ENCODE results near the gene ENTHD1. TPM values are rescaled to one million over a fixed set of nuclear protein-coding genes. Genes with fewer than 3 reads are reported as not detected.

ENTHD1 gene
- total RNA-seq, 4 donors from 2014 or later = not detected

DNA sequence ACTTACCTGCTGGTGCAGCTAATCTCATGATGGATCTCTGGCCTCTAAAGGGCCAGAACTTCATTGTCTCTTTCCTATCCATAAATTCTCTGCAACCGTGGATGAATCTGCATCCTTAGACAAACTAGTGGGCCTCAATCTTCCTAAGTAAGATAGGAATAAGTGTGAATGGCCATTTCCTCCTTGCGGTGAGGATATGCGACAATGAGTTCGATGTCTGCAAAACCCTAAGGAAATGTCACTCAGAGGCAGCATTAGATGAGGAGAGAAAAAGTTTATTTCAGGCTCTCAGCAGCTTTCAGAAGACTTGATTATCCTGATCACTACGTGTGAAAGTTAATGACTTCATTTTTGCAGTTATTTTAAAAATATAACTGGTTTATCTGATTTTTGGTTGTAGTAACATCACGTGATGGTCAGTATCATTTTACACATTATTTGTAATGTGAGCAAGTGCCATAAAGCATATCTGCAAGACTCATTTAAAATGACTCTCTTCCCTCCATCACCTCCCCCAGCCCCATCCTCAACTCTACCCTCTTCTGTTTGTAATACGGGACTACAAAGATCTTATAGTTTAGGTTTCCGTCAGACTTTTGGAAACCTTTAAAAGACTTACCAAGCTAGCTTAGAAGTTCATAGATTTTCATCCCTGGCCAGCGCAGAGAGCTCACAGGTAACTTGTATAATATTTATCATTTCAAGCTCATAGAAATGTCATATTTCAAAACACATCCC, 17.5 kb upstream of the ENTHD1 start:
- intact Hi-C loops (cut with DNase I) = no loop called here
- DNase-seq (ENCODE audit: extremely low spot score) = no peak
- Histone ChIP-seq H3K4me3 (no peak overlapping the region), H3K27ac (replicated peaks in 1 of 4) (no peak overlapping the region), H3K27me3 (peaks cover 0 to 25% (median 0%) of the 10 kb centered on the region in 4 donors), H3K9me3 (no peaks in the 10 kb centered on the region), H3K4me1 (no peaks in the 10 kb centered on the region), H3K36me3 (no peaks in the 10 kb centered on the region)
- 64% methylated on average over 9 of the region's 9 CpGs for WGBS
- TF ChIP-seq POLR2AphosphoS5 (IDR thresholded peaks at IDR 0.05) (no peak), EP300 (IDR thresholded peaks at IDR 0.05) (no peak), POLR2A (IDR thresholded peaks at IDR 0.05; ENCODE audit: low read depth) (no peak)
- TF ChIP-seq, protein P1, sequence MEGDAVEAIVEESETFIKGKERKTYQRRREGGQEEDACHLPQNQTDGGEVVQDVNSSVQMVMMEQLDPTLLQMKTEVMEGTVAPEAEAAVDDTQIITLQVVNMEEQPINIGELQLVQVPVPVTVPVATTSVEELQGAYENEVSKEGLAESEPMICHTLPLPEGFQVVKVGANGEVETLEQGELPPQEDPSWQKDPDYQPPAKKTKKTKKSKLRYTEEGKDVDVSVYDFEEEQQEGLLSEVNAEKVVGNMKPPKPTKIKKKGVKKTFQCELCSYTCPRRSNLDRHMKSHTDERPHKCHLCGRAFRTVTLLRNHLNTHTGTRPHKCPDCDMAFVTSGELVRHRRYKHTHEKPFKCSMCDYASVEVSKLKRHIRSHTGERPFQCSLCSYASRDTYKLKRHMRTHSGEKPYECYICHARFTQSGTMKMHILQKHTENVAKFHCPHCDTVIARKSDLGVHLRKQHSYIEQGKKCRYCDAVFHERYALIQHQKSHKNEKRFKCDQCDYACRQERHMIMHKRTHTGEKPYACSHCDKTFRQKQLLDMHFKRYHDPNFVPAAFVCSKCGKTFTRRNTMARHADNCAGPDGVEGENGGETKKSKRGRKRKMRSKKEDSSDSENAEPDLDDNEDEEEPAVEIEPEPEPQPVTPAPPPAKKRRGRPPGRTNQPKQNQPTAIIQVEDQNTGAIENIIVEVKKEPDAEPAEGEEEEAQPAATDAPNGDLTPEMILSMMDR (IDR thresholded peaks at IDR 0.05) = no peak

DNA sequence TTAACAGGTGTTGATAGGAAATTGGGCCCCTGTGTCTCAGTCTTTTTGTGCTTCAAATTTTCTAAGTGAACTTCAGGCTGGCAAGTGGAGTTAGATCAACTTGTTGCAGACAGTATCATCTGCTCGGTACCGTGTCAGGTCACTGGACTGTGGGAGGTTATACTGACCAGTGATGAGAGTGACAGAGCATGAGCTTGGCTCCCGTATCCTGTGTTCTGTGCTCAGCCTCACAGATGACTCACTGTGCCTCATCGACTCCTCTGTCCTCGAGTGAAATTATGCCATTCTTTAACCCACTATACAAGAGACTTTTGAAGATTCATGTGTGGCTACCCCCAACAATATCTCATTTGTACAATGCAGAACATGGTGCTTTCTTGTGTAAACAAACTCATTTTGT, 15.2 kb upstream of the ENTHD1 start:
- no peaks in the 10 kb centered on the region for H3K9me3 ChIP-seq
- no peak overlapping the region for H3K27ac ChIP-seq (replicated peaks in 1 of 4)
- 83% methylated on average over 5 of the region's 5 CpGs for WGBS
- no peak for DNase-seq (ENCODE audit: extremely low spot score)
- H3K4me3 ChIP-seq = no peak overlapping the region
- H3K27me3 ChIP-seq = peaks cover 0 to 25% (median 0%) of the 10 kb centered on the region in 4 donors
- no peaks in the 10 kb centered on the region for H3K4me1 ChIP-seq
- no peaks in the 10 kb centered on the region for H3K36me3 ChIP-seq
- intact Hi-C loops (cut with DNase I) = no loop called here
- TF ChIP-seq EP300 (IDR thresholded peaks at IDR 0.05) = no peak
- TF ChIP-seq POLR2A (IDR thresholded peaks at IDR 0.05; ENCODE audit: low read depth) = no peak
- TF ChIP-seq, protein P1 (IDR thresholded peaks at IDR 0.05) = no peak

DNA sequence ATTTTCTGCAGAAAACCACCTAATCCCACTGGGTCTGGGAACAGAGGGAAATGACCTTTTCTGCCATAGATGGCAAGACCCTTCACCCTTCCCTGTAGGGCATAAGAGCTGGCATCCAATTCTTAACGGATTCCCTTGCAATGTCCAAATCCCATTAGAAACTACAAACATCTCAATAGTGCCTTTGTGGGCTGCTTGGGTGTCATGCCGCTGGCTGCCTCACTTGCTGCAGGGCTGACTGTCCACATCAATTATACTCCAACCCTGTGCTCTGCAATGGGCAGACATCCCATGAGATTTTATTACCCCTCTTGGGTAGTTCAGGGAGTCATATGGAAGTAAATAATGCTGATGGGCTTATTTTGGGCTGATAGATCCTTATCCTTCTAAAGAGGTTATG, 14.6 kb upstream of the ENTHD1 start:
- H3K9me3 ChIP-seq = no peaks in the 10 kb centered on the region
- H3K4me3 ChIP-seq = no peak overlapping the region
- H3K27ac ChIP-seq (replicated peaks in 1 of 4) = no peak overlapping the region
- DNase-seq (ENCODE audit: extremely low spot score) = no peak
- WGBS = 86% methylated on average over 2 of the region's 2 CpGs
- no peaks in the 10 kb centered on the region for H3K36me3 ChIP-seq
- TF ChIP-seq EP300 (IDR thresholded peaks at IDR 0.05) (no peak), POLR2A (IDR thresholded peaks at IDR 0.05; ENCODE audit: low read depth) (no peak), POLR2AphosphoS5 (IDR thresholded peaks at IDR 0.05) (no peak)
- TF ChIP-seq, protein P1 (IDR thresholded peaks at IDR 0.05) = no peak
- H3K4me1 ChIP-seq = no peaks in the 10 kb centered on the region
- H3K27me3 ChIP-seq = peaks cover 0 to 25% (median 0%) of the 10 kb centered on the region in 4 donors
- intact Hi-C loops (cut with DNase I) = no loop called here

DNA sequence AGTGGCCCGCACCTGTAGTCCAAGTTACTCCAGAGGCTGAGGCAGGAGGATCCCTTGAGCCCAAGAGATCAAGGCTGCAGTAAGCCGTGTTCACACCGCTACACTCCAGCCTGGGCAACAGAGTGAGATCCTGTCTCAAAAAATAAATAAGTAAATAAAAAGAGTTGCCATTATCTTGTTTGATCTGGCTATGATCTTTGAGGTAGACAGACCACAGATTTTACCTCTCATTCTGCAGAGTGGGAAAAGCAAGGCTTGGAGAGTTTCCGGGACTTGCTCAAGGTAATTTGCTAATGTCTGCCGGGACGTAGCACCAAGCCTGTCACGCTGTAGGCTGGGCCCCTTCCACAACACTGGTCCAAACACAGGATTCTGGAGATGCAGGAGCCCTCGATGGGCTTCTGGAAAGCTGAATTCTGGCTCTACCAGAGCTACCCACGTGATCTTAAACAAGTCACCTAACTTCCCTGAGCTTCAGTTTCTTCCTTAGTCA, 14.1 kb upstream of the ENTHD1 start:
- WGBS = 85% methylated on average over 9 of the region's 9 CpGs
- no peak for TF ChIP-seq POLR2A (IDR thresholded peaks at IDR 0.05; ENCODE audit: low read depth)
- TF ChIP-seq, protein P1 (IDR thresholded peaks at IDR 0.05) = no peak
- TF ChIP-seq POLR2AphosphoS5 (IDR thresholded peaks at IDR 0.05) = no peak
- TF ChIP-seq EP300 (IDR thresholded peaks at IDR 0.05) = no peak

More for the DNA sequence above, 14.1 kb upstream of the ENTHD1 start:
- intact Hi-C loops (cut with DNase I) = no loop called here
- Histone ChIP-seq H3K36me3 (no peaks in the 10 kb centered on the region), H3K4me1 (no peaks in the 10 kb centered on the region), H3K27me3 (peaks cover 0 to 23% (median 0%) of the 10 kb centered on the region in 4 donors), H3K9me3 (no peaks in the 10 kb centered on the region), H3K4me3 (no peak overlapping the region), H3K27ac (replicated peaks in 1 of 4) (no peak overlapping the region)
- DNase-seq (ENCODE audit: extremely low spot score) = no peak

All from esophagus muscularis mucosa (tissue), 4 donors.